MV-4-11 (cell line): ENCODE data around the gene DGKB.

Source experiments
- DNase-seq: peaks from one replicate; lab custom pipeline; 2025; lab: John Stamatoyannopoulos, UW

Gene DGKB

GRCh38 chr7:14760730-14761478 is 141.6 kb downstream of the DGKB start:
- DNase-seq, result no peak

DNA sequence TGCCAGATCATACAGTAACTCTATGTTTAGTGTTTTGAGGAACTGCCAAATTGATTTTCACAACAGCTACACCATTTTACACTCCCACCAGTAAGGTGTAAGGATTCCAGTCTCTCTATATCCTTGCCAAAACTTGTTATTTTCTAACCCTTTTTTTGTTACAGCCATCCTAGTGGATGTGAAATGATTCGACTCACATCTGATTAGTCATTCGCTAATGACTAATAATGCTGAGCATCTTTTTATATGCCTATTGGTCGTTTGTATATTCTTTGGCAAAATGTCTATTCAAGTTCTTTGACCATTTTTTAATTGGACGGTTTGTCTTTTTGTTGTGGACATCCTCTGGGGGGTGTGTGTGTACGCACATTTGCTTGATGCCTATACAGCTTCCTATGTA is 142.8 kb downstream of the DGKB start:
- DNase-seq, result no peak

DNA sequence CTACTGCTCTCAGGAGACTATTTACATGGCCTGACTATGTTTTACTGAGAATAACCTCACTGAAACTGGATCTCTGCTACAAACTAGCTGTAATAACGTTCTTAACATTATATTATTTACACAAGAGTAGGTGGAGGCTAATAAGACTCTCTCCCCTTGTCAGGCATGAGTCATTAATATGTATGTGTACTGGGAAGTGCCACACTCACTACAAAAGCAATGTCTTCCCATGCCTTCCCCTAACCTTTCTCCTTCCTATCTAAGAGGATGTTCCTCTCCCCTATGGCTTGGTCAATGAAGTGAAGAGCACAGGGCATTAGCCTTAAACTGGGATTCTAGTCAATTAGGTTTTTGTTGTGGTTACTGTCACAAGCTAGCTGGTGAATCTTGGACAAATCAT is 147.9 kb downstream of the DGKB start:
- DNase-seq, result no peak

- DNase-seq, result no peak
These were observed 150.2 kb downstream of the DGKB start for GRCh38 chr7:14752301-14752700.

GRCh38 chr7:14751461-14751860 is 151.1 kb downstream of the DGKB start:
- peak; percentile 97 for DNase-seq

DNA sequence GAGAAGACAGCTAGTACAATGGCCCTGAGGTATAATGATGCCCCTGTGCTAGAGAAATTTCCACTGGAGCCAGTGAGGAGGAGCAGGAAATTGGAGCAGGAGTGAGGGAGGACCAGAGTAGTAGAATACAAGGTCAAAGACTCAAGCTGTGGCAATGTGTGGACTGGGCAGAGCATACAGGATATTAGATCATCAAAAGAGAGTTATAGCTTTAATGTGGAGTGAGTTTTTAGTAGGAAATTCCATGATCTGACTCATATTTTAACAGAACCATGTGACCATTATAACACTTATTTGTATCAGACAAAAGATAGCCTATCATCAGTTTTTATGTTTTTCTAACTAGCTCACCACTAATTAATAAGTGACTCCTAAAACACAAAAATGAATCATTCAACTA is 154.1 kb downstream of the DGKB start:
- DNase-seq, result no peak

DNA sequence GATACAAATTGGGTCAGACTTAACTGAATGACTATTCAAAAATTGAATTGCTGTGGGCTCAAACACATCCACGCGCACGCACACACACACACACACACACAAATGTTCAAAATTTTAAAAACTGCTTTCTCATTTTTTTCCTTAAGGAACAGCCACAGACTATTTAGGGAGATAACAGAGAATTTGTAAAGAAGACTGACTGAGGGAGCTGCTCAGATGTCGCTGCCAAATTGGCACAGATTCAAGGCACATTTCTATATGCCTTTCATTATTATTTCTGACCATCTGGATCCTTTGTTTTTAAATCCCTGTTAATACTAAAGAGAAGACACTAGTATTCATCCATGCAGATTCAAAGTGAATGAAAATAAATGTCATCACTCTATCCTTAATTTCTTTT is 154.8 kb downstream of the DGKB start:
- DNase-seq, result no peak

- DNase-seq, result no peak
These were observed 157.5 kb downstream of the DGKB start for GRCh38 chr7:14745076-14745475.

- DNase-seq, result no peak
These were observed 161.9 kb downstream of the DGKB start for GRCh38 chr7:14740606-14741005.

- DNase-seq, result no peak
These were observed 162.7 kb downstream of the DGKB start for GRCh38 chr7:14739841-14740185.

DNA sequence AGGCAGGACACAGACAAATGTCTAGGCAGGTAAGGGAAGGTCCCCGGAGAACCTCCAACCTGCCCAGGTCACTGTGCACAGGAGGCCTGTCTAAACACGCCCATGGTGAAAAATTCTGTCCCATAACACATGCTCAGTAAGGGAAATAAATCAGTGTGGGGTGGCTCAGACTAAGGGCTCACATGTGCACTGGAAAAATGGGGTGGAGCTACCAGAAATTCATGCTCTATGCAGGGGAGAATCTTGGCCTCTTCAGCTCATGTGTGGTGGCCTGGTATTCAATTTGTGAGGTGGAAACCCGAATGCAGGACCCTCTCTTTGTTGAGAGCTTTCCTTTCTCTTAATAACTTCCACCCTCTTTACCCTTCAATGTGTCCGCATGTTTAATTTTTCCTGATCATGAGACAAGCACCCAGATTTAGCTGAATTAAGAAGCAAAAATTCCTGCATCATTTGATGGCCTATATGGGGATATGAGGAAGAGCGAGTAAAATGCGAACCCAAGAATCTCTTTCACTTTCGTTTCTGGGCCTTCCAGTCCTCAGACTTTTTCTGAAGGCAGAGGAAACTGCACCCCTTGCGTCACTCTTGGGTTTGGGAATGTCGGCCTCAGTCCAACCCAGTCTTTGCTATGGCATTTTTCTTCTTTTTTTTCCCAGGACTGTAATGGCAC is 163.2 kb downstream of the DGKB start:
- peak; percentile 28 for DNase-seq

DNA sequence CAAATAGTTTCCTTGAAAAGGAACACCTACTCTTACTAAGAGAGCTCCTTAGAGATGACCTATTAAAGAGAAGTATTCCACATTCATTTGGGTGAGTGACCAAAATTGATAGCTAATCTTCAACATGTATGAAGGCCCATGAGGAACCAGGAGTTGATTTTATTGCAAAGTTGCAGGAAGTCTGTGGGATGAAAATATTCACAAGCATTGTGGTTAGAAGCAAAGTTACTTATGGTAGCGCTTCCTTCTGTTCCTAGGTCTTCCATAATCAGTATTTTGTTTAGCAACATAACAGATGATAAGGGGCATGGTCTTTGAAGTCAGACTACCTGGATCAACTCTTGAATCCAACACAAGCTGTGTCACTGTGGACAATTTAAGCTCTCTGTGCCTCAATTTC is 164.5 kb downstream of the DGKB start:
- DNase-seq, result peak; percentile 73

GRCh38 chr7:14734839-14735321 is 167.7 kb downstream of the DGKB start:
- no peak for DNase-seq

DNA sequence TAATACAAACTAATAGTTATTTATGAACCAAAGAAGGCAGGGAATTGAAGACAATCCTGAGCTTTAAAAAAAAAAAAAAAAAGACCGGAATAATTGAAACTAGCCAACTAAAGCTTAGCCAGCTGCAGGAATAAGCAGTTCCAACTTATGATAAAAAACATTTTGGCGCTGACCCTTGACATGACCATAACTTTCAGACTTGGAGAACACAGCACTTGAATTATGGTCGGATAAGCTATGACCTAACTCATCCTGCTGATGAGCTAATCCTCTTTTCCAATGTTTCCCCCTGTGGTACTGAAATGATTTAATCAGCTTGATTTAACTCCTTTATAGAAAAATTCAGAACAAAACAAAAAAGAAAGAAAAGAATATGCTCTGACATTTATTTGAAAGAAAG is 181.8 kb downstream of the DGKB start:
- DNase-seq, result no peak

GRCh38 chr7:14717816-14718215 is 184.7 kb downstream of the DGKB start:
- DNase-seq, result no peak

- DNase-seq, result no peak
These were observed 185.4 kb downstream of the DGKB start for GRCh38 chr7:14717169-14717568.

GRCh38 chr7:14714161-14714728 is 188.3 kb downstream of the DGKB start:
- DNase-seq, result no peak

DNA sequence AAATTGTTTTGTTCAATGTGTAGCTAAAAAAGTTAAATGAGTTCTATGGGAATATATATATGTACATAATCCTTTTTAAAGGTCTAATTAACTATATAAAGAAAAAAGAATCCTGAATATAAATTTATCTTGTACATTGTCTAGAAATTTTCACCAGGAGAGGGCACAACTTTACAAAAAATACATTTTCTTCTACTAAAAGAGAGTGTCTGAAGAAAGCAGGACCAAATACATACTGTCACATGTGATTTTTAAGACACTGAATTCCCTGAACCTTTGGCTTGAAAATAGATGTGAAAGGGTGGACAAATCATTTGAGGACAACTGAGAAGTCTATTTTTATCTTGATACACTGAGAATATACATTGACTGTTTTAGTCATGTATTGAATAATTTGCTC is 204.3 kb downstream of the DGKB start:
- DNase-seq, result no peak

DNA sequence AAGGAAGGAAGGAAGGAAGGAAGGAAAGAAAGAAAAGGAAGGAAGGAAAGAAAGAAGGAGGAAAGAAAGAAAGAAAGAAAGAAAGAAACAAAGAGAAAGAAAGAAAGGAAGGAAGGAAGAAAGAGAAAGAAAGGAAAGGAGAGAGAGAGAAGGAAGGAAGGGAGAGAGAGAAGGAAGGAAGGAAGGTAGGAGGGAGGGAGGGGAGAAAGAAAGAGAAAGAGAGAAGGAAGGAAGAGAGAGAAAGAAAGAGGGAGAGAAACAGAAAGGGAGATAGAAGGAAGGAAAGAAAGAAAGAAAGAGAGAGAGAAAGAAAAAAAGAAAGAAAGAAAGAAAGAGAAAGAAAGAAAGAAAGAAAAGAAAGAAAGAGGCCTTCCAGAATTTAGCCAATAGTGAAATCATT is 204.9 kb downstream of the DGKB start:
- no peak for DNase-seq

DNA sequence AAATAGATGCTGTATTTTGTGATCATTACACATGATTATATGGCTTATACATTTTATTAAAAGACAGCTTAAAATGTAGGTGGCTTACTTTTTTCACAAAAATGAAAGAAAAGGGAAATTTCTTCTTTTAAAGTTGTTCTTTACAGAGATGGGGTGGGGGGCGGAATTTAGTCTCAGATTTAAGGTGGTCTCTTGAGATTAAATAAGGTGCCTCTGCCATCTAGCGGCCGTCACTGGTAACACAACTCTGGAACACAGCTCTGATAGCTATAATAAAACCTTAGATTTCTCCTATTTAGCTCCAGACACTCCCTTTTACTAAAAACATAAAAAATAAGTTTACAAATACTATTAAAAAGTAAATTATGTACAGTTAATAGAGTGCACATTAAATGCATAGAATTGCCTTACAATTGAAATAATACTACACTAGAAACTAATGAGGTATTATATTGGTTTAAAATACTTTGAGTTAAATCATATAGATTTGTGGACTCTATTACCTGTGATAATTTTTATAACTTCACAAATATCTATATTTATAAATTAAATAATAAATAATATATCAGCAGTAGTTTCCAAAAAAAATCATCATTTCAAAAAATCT is 210.9 kb downstream of the DGKB start:
- peak; percentile 2 for DNase-seq

GRCh38 chr7:14691034-14691433 is 211.5 kb downstream of the DGKB start:
- peak; percentile 2 for DNase-seq

DNA sequence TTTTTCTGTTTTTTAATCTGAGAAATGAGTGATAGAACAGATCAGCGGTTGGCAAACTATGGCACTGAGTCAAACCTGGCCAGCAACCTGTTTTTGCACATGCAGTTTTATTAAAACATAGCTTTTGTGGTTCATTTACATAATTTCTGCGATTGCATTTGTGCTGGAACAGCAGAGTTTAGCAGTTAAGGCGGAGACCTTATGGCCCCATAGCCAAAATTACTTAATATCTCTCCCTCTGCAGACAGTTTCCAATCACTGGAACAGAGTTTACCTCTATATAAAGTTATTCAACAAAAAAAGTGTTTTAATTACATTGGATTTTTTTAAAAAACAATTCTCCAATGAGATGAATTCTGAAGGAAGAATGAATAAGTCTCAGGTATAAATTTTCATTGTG is 212.1 kb downstream of the DGKB start:
- DNase-seq, result no peak

- peak; percentile 28 for DNase-seq
These were observed 212.5 kb downstream of the DGKB start for GRCh38 chr7:14690075-14690474.
